Measurements from ENCODE around the gene NTNG1. TPM values are rescaled to one million over a fixed set of nuclear protein-coding genes. Genes with fewer than 3 reads are reported as not detected.

The NTNG1 gene
- total and polyA plus RNA-seq, 2 of the 13 experiments (the other 11 are each of a cell fraction or from before 2014, with no cell fraction given) = not detected

GRCh38 chr1:107532318-107532717, 391.5 kb downstream of the NTNG1 start (continued):
- no peak for TF ChIP-seq HNF1A (IDR thresholded peaks at IDR 0.05; ENCODE audit: low read depth)
- no peak for TF ChIP-seq HNF1A (CRISPR knock-in tag; IDR thresholded peaks at IDR 0.05; ENCODE audit: borderline replicate concordance)
- no peak for TF ChIP-seq KDM2A (CRISPR knock-in tag; IDR thresholded peaks at IDR 0.05; ENCODE audit: borderline replicate concordance, low read depth)
- TF ChIP-seq LCORL (IDR thresholded peaks at IDR 0.05) = no peak
- TF ChIP-seq LCORL (CRISPR knock-in tag; IDR thresholded peaks at IDR 0.05) = no peak
- no peak for TF ChIP-seq PRDM10 (CRISPR knock-in tag; IDR thresholded peaks at IDR 0.05; ENCODE audit: low read depth)
- no peak for TF ChIP-seq TFE3 (CRISPR knock-in tag; IDR thresholded peaks at IDR 0.05)
- no peak for TF ChIP-seq ZBTB46 (CRISPR knock-in tag; IDR thresholded peaks at IDR 0.05; ENCODE audit: borderline replicate concordance)
- TF ChIP-seq IKZF5 (CRISPR knock-in tag; IDR thresholded peaks at IDR 0.05) = no peak
- no peak for TF ChIP-seq CBX2 (IDR thresholded peaks at IDR 0.05; ENCODE audit: low read depth, low read length)
- no peak for TF ChIP-seq CBX2 (CRISPR knock-in tag; IDR thresholded peaks at IDR 0.05; ENCODE audit: low read depth)
